A549 (cell line): ENCODE measurements around the gene FNDC7. TPM values are rescaled to one million over a fixed set of nuclear protein-coding genes. Genes with fewer than 3 reads are reported as not detected.

Source experiments
- ATAC-seq, 2 experiments: fragments of 200-7000 bp in 1 of 2; fragments of >200 bp in 1 of 2; cut with Nextera tagmentation in 1 of 2; cut with Tn5 transposase in 1 of 2; 3 replicates each; pipeline versions ENCODE4 v1.8.0 to v1.9.1; 2018 to 2020; ENCODE audit warnings: mild to moderate bottlenecking in 1 of 2, moderate library complexity in 1 of 2
- CTCF ChIA-PET: fragments of 300-600 bp; sonication (Branson Sonifier 250); formaldehyde crosslinking; extraction: SDS; loops from one replicate; lab custom pipeline; 2021; ENCODE audit warnings: antibody characterized with exemption, inconsistent platforms; lab: Yijun Ruan, JAX
- POLR2A ChIA-PET: fragments of 350-600 bp; formaldehyde crosslinking; extraction: SDS; loops from one replicate; lab custom pipeline; 2021; ENCODE audit warnings: antibody characterized with exemption, inconsistent platforms; lab: Yijun Ruan, JAX
- DNase-seq, 2 experiments: peaks; one replicate each; pipeline versions ENCODE4 v3.0.0 to v3.0.0-alpha.2; 2011 to 2016; ENCODE audit warnings: low read depth in 1 of 2, low spot score in 1 of 2
- FAIRE-seq: peaks from 2 replicates; lab custom pipeline; 2011; peaks lifted over from hg19 to GRCh38; lab: Jason Lieb, UNC
- H3K27ac ChIP-seq, 2 experiments: fragments of >200 bp; sonication (Bioruptor Twin); formaldehyde crosslinking; 3 replicates each; pipeline ENCODE4 v1.5.1; 2016 to 2017
- H3K4me1 ChIP-seq: fragments of >200 bp; sonication (Bioruptor Twin); formaldehyde crosslinking; 3 replicates; pipeline ENCODE4 v1.6.1; 2016
- H3K4me2 ChIP-seq: fragments of >200 bp; sonication (Bioruptor Twin); formaldehyde crosslinking; 3 replicates; pipeline ENCODE4 v1.6.1; 2016
- H3K4me3 ChIP-seq: fragments of >200 bp; sonication (Bioruptor Twin); formaldehyde crosslinking; 3 replicates; pipeline ENCODE4 v1.5.1; 2016
- H3K9me3 ChIP-seq: fragments of >200 bp; sonication (Bioruptor Twin); formaldehyde crosslinking; 3 replicates; pipeline ENCODE4 v1.6.1; 2016
- BHLHE40 ChIP-seq: IDR thresholded peaks from 2 replicates; pipeline ENCODE4 v1.6.1; 2012; ENCODE audit warnings: low read depth, low read length, inconsistent platforms
- CBX2 ChIP-seq: fragments of 200-600 bp; sonication (generic); IDR thresholded peaks from 2 replicates; pipeline ENCODE4 v1.6.1; 2016; ENCODE audit warnings: low read depth, mild to moderate bottlenecking, borderline replicate concordance
- CBX8 ChIP-seq: fragments of 200-600 bp; sonication (generic); IDR thresholded peaks from 2 replicates; pipeline ENCODE4 v1.6.1; 2016
- CEBPB ChIP-seq, 2 experiments: fragments of >200 bp in 1 of 2; sonication (Bioruptor Twin) in 1 of 2; formaldehyde crosslinking in 1 of 2; IDR thresholded peaks; 2 replicates each; pipeline ENCODE4 v1.6.1; 2012 to 2016
- CHD4 ChIP-seq: fragments of 200-600 bp; sonication (generic); IDR thresholded peaks from 2 replicates; pipeline ENCODE4 v1.6.1; 2016; ENCODE audit warnings: antibody characterized with exemption, mild to moderate bottlenecking, borderline replicate concordance
- E2F6 ChIP-seq: IDR thresholded peaks from 2 replicates; pipeline ENCODE4 v1.6.1; 2012; ENCODE audit warnings: low read depth, borderline replicate concordance
- EHMT2 ChIP-seq: fragments of 200-600 bp; sonication (generic); IDR thresholded peaks from 2 replicates; pipeline ENCODE4 v1.6.1; 2016; ENCODE audit warnings: antibody characterized with exemption, low read depth, mild to moderate bottlenecking, moderate library complexity
- ESRRA ChIP-seq: fragments of 150-350 bp; IDR thresholded peaks from 2 replicates; pipeline ENCODE4 v1.6.1; 2014; ENCODE audit warnings: mild to moderate bottlenecking, low read length, borderline replicate concordance
- FOSB ChIP-seq: fragments of 250-450 bp; sonication (Bioruptor Pico); IDR thresholded peaks from 2 replicates; pipeline ENCODE4 v1.5.0; 2020; ENCODE audit warnings: mild to moderate bottlenecking, moderate library complexity
- FOSL2 ChIP-seq, 2 experiments: fragments of 450-650 bp in 1 of 2; fragments of >200 bp in 1 of 2; sonication (Bioruptor Twin) in 1 of 2; formaldehyde crosslinking; IDR thresholded peaks; 2 replicates each; pipeline versions ENCODE4 v1.5.0 to v1.6.1; 2016 to 2020; ENCODE audit warnings: mild to moderate bottlenecking in 1 of 2, moderate library complexity in 1 of 2
- HEYL ChIP-seq: fragments of 250-450 bp; sonication (Bioruptor Pico); IDR thresholded peaks from 2 replicates; pipeline ENCODE4 v1.8.0; 2021; ENCODE audit warnings: mild to moderate bottlenecking, moderate library complexity
- HOXA7 ChIP-seq: fragments of 250-450 bp; sonication (Bioruptor Pico); IDR thresholded peaks from 2 replicates; pipeline ENCODE4 v1.5.0; 2020; ENCODE audit warnings: mild to moderate bottlenecking, moderate library complexity
- HOXB5 ChIP-seq: fragments of 250-450 bp; sonication (Bioruptor Pico); IDR thresholded peaks from 2 replicates; pipeline ENCODE4 v1.5.0; 2020; ENCODE audit warnings: mild to moderate bottlenecking, moderate library complexity
- JUN ChIP-seq, 2 experiments: fragments of >200 bp; sonication (Bioruptor Twin); formaldehyde crosslinking; IDR thresholded peaks; 2 replicates in 1 of 2; 3 replicates in 1 of 2; pipeline ENCODE4 v1.6.1; 2016 to 2017
- MAFK ChIP-seq: fragments of 450-650 bp; IDR thresholded peaks from 2 replicates; pipeline ENCODE4 v1.6.1; 2014; ENCODE audit not compliant: partially characterized antibody
- NFE2L2 ChIP-seq: fragments of 150-350 bp; conservative IDR thresholded peaks from 2 replicates; pipeline ENCODE4 v1.6.1; 2014; ENCODE audit warnings: low read length
- NPAS2 ChIP-seq: fragments of 250-450 bp; sonication (Bioruptor Pico); IDR thresholded peaks from 2 replicates; pipeline ENCODE4 v1.8.0; 2022; ENCODE audit warnings: mild to moderate bottlenecking, moderate library complexity, borderline replicate concordance
- PHF8 ChIP-seq: fragments of 200-600 bp; sonication (generic); IDR thresholded peaks from 2 replicates; pipeline ENCODE4 v1.6.1; 2016; ENCODE audit warnings: low read depth, mild to moderate bottlenecking, antibody characterized with exemption, moderate library complexity, borderline replicate concordance
- REST ChIP-seq: fragments of 200-600 bp; sonication (generic); IDR thresholded peaks from 2 replicates; pipeline ENCODE4 v1.6.1; 2016; ENCODE audit warnings: antibody characterized with exemption, mild to moderate bottlenecking, moderate library complexity
- RNF2 ChIP-seq: fragments of 200-600 bp; sonication (generic); IDR thresholded peaks from 2 replicates; pipeline ENCODE4 v1.6.1; 2016; ENCODE audit warnings: low read depth, mild to moderate bottlenecking, antibody characterized with exemption, moderate library complexity, borderline replicate concordance
- SMC3 ChIP-seq: fragments of >200 bp; sonication (Bioruptor Twin); formaldehyde crosslinking; IDR thresholded peaks from 3 replicates; pipeline ENCODE4 v1.6.1; 2018; ENCODE audit warnings: inconsistent platforms
- SREBF2 ChIP-seq: fragments of 450-650 bp; IDR thresholded peaks from 2 replicates; pipeline ENCODE4 v1.6.1; 2014; ENCODE audit warnings: mild to moderate bottlenecking, moderate library complexity
- USF2 ChIP-seq: fragments of 450-650 bp; IDR thresholded peaks from 2 replicates; pipeline ENCODE4 v1.6.1; 2014; ENCODE audit warnings: antibody characterized with exemption
- ZFP36 ChIP-seq: fragments of 450-650 bp; IDR thresholded peaks from 2 replicates; pipeline ENCODE4 v1.6.1; 2014; ENCODE audit warnings: borderline replicate concordance; ENCODE audit not compliant: partially characterized antibody
- ZNF302 ChIP-seq: fragments of 250-450 bp; sonication (Bioruptor Pico); IDR thresholded peaks from 2 replicates; pipeline ENCODE4 v1.9.0; 2021; ENCODE audit warnings: inconsistent platforms, mild to moderate bottlenecking, moderate library complexity
- ZSCAN20 ChIP-seq: fragments of 250-450 bp; sonication (Bioruptor Pico); IDR thresholded peaks from 2 replicates; pipeline ENCODE4 v1.8.0; 2022; ENCODE audit warnings: mild to moderate bottlenecking, moderate library complexity
- WGBS: methylation state at CpG from one replicate; pipeline ENCODE4 v1.1.6; 2017; ENCODE audit errors: missing lambda C conversion rate; 5-methylcytosine and 5-hydroxymethylcytosine counted together
- polyA plus RNA-seq, 4 experiments: library from polyadenylated mRNA; depleted of rRNA in 3 of 4; stranded (reverse); fragments of >200 nt; fragmentation: RNase III in 1 of 4; extraction: RNeasy Plus Mini Kit Qiagen cat#74134 plus additional on column Dnase treatment in 1 of 4; gene quantifications; 2 replicates in 3 of 4; 3 replicates in 1 of 4; pipeline ENCODE4 v1.2.3, GENCODE V29; 2011 to 2017

Gene FNDC7
- polyA plus RNA-seq, 2 of the 4 experiments (the other 2 are of a cell fraction) = not detected

GRCh38 chr1:108716437-108717230 is 3.9 kb downstream of the FNDC7 start:
- ChIA-PET CTCF (interaction anchor here (1.1 kb wide), 1 partner anchor 29 kb away, joined by 3 read pairs; no protein-coding TSS in a partner anchor), POLR2A (interaction anchor here (1.9 kb wide), 1 partner anchor 24 kb away, joined by 6 read pairs; the partner anchor contains the start of gene PRPF38B)
- WGBS = 88% methylated on average over 2 of the region's 2 CpGs
- FAIRE-seq = no peak
- TF ChIP-seq SMC3 = no peak
- TF ChIP-seq HOXB5 (CRISPR knock-in tag) = no peak
- no peak for TF ChIP-seq NPAS2 (CRISPR knock-in tag)
- TF ChIP-seq HEYL (CRISPR knock-in tag) = no peak
- no peak for TF ChIP-seq ZSCAN20
- TF ChIP-seq ZNF302 (CRISPR knock-in tag) = no peak
- TF ChIP-seq HOXA7 (CRISPR knock-in tag) = no peak
- TF ChIP-seq CEBPB (IDR thresholded peaks at IDR 0.05) = no peak
- TF ChIP-seq REST = no peak
- no peak for TF ChIP-seq ESRRA
- no peak for TF ChIP-seq CHD4
- TF ChIP-seq FOSB (CRISPR knock-in tag) = no peak
- TF ChIP-seq PHF8 = no peak
- Histone ChIP-seq H3K4me1 (peaks cover 19% of the 10 kb centered on the region), H3K4me2 (no peak overlapping the region), H3K27ac (no peak overlapping the region), H3K9me3 (no peaks in the 10 kb centered on the region), H3K4me3 (no peak overlapping the region)
- no peak for DNase-seq
- ATAC-seq = no peak

GRCh38 chr1:108717774-108718316 is 5.1 kb downstream of the FNDC7 start:
- H3K4me3 ChIP-seq = no peak overlapping the region
- CTCF ChIA-PET = no interaction called here
- no peak overlapping the region for H3K4me2 ChIP-seq
- DNase-seq = no peak
- no peak for ATAC-seq
- H3K4me1 ChIP-seq = peaks cover 19% of the 10 kb centered on the region
- FAIRE-seq = no peak
- WGBS = 85% methylated on average over 8 of the region's 9 CpGs
- POLR2A ChIA-PET = interaction anchor here (1.9 kb wide), 1 partner anchor 26 kb away, joined by 6 read pairs; the partner anchor contains the start of gene PRPF38B
- H3K9me3 ChIP-seq = no peaks in the 10 kb centered on the region
- TF ChIP-seq BHLHE40 (no peak), ZFP36 (no peak), CBX2 (no peak), CBX8 (no peak), PHF8 (no peak), USF2 (no peak), NFE2L2 (no peak), RNF2 (no peak), CHD4 (no peak), FOSL2 (IDR thresholded peaks at IDR 0.05) (no peak), FOSL2 (CRISPR knock-in tag; IDR thresholded peaks at IDR 0.05) (no peak), JUN (IDR thresholded peaks at IDR 0.05) (no peak), MAFK (no peak), EHMT2 (no peak), REST (no peak), E2F6 (no peak), SREBF2 (no peak)
- no peak overlapping the region for H3K27ac ChIP-seq
